Stomach (tissue), 9 donors: Measurements from ENCODE around the gene URGCP. TPM values are rescaled to one million over a fixed set of nuclear protein-coding genes. Genes with fewer than 3 reads are reported as not detected.
A peak's percentile ranks its signal among the peaks of the same experiment; 100 is the strongest.

ENCODE experiments used
- DNase-seq, 2 donors: peaks; one replicate each; pipeline versions ENCODE4 v3.0.0 to v3.0.0-alpha.2; 2013 to 2019
- H3K27ac ChIP-seq, 5 donors: fragments of 200-600 bp in 4 of 5; sonication (generic) in 4 of 5; one replicate each; pipeline ENCODE4 v1.5.1; 2013 to 2019; ENCODE audit warnings: mild to moderate bottlenecking in 1 of 5, moderate library complexity in 1 of 5
- H3K27me3 ChIP-seq, 3 donors: fragments of 200-600 bp; sonication (generic); one replicate each; pipeline ENCODE4 v1.5.1; 2017 to 2019; ENCODE audit warnings: mixed run types in 1 of 3
- H3K36me3 ChIP-seq, 4 donors: fragments of 200-600 bp; sonication (generic); 1 replicate in 3 of 4; 2 replicates in 1 of 4; pipeline ENCODE4 v1.5.1; 2016 to 2019
- H3K4me1 ChIP-seq, 4 donors: fragments of 200-600 bp; sonication (generic); one replicate each; pipeline ENCODE4 v1.5.1; 2016 to 2019
- H3K4me3 ChIP-seq, 4 donors: fragments of 200-600 bp; sonication (generic) in 3 of 4; one replicate each; pipeline ENCODE4 v1.5.1; 2016 to 2019; ENCODE audit warnings: mild to moderate bottlenecking in 1 of 4
- H3K9me3 ChIP-seq, 4 donors: fragments of 200-600 bp; sonication (generic); one replicate each; pipeline ENCODE4 v1.5.1; 2016 to 2019
- CTCF ChIP-seq, 7 experiments: fragments of 450-650 bp in 4 of 7; fragments of 200-600 bp in 3 of 7; sonication (generic) in 3 of 7; IDR thresholded peaks; one replicate each; pipeline ENCODE4 v1.5.1; 2016 to 2019; ENCODE audit warnings: antibody characterized with exemption in 7 of 7, control low read depth in 2 of 7, mild to moderate bottlenecking in 1 of 7
- EP300 ChIP-seq: sonication (generic); formaldehyde crosslinking; IDR thresholded peaks from one replicate; pipeline ENCODE4 v1.6.1; 2017; ENCODE audit warnings: antibody characterized with exemption
- POLR2A ChIP-seq, 4 donors: fragments of 450-650 bp; IDR thresholded peaks; one replicate each; pipeline ENCODE4 v1.6.1; 2016; ENCODE audit warnings: antibody characterized with exemption in 4 of 4, control low read depth in 2 of 4, mild to moderate bottlenecking in 1 of 4, moderate library complexity in 1 of 4
- POLR2AphosphoS5 ChIP-seq, 3 donors: sonication (generic); formaldehyde crosslinking; IDR thresholded peaks; one replicate each; pipeline ENCODE4 v1.6.1; 2016; ENCODE audit warnings: antibody characterized with exemption in 3 of 3
- WGBS, 5 donors: extraction: QIAGEN DNeasy Blood & Tissue Kit in 3 of 5; methylation state at CpG; one replicate each; pipeline versions ENCODE4 v1.1.5 to v1.1.7; 2013 to 2018; 5-methylcytosine and 5-hydroxymethylcytosine counted together
- intact Hi-C: fragments of 100-400 bp; cut with DNase I; formaldehyde crosslinking; loops from one replicate; pipeline ENCODE4 v1.15.1; 2023; ENCODE audit warnings: low total_unique reads
- polyA plus RNA-seq, 3 donors: library from polyadenylated mRNA; stranded (reverse); fragments of 200-250 nt; gene quantifications; one replicate each; pipeline ENCODE4 v1.2.3, GENCODE V29; 2013
- total RNA-seq, 5 donors: library from RNA; depleted of rRNA; stranded (reverse); fragments of >200 nt; gene quantifications; one replicate each; pipeline versions ENCODE4 v1.1.0 to v1.2.3, GENCODE V29; 2014 to 2016
- donor health status: healthy with polysubstance abuse.
- donor health status: Bipolar disorder and iron deficiency.
- donor health status: healthy.

URGCP gene
- total and polyA plus RNA-seq, 8 donors: 10.8 to 47.3 (median 24.2) TPM

GRCh38 chr7:43915907-43916306, 9.5 kb upstream of the URGCP start:
- no peaks in the 10 kb centered on the region for H3K9me3 ChIP-seq
- TF ChIP-seq POLR2A (IDR thresholded peaks at IDR 0.05): no peak
- TF ChIP-seq EP300: no peak
- TF ChIP-seq CTCF (IDR thresholded peaks at IDR 0.05): no peak
- no peak for TF ChIP-seq POLR2AphosphoS5 (IDR thresholded peaks at IDR 0.05)
- no peaks in the 10 kb centered on the region for H3K27me3 ChIP-seq
- H3K36me3 ChIP-seq: peaks cover 0 to 7% (median 2%) of the 10 kb centered on the region in 4 donors
- no peak for DNase-seq
- H3K4me1 ChIP-seq: peaks cover 0 to 1% (median 0%) of the 10 kb centered on the region in 4 donors
- intact Hi-C loops: no loop called here
- no peak overlapping the region for H3K4me3 ChIP-seq
- H3K27ac ChIP-seq: no peak overlapping the region
- 92 to 98% (median 97%) methylated on average over 5 of the region's 5 CpGs for WGBS, 5 donors

GRCh38 chr7:43914795-43915194, 8.4 kb upstream of the URGCP start:
- no peak for TF ChIP-seq POLR2A (IDR thresholded peaks at IDR 0.05)
- TF ChIP-seq EP300: no peak
- no peak for TF ChIP-seq POLR2AphosphoS5 (IDR thresholded peaks at IDR 0.05)
- TF ChIP-seq CTCF (IDR thresholded peaks at IDR 0.05): no peak
- intact Hi-C loops: no loop called here
- DNase-seq: no peak
- H3K4me1 ChIP-seq: no peaks in the 10 kb centered on the region
- H3K27ac ChIP-seq: no peak overlapping the region
- peaks cover 0 to 7% (median 2%) of the 10 kb centered on the region in 4 donors for H3K36me3 ChIP-seq
- H3K4me3 ChIP-seq: no peak overlapping the region
- no peaks in the 10 kb centered on the region for H3K27me3 ChIP-seq
- 90 to 94% (median 92%) methylated on average over 5 of the region's 5 CpGs for WGBS, 5 donors
- H3K9me3 ChIP-seq: no peaks in the 10 kb centered on the region

- H3K4me3 ChIP-seq: peak overlapping the region; percentile 66 to 71 (median 70)
- no peak for TF ChIP-seq CTCF (IDR thresholded peaks at IDR 0.05)
- TF ChIP-seq POLR2A (IDR thresholded peaks at IDR 0.05): no peak
- no peak for TF ChIP-seq POLR2AphosphoS5 (IDR thresholded peaks at IDR 0.05)
- TF ChIP-seq EP300: no peak
- H3K27me3 ChIP-seq: no peaks in the 10 kb centered on the region
- intact Hi-C loops: no loop called here
- peak overlapping the region; percentile 83 to 94 (median 93) for H3K27ac ChIP-seq
- peak; percentile 28 to 71 for DNase-seq
- H3K9me3 ChIP-seq: no peaks in the 10 kb centered on the region
- peaks cover 23 to 52% (median 37%) of the 10 kb centered on the region in 4 donors for H3K4me1 ChIP-seq
- 0 to 2% (median 1%) methylated on average over 23 to 43 of the region's 43 CpGs for WGBS, 5 donors
- no peaks in the 10 kb centered on the region for H3K36me3 ChIP-seq
Measured at GRCh38 chr7:43905956-43906330, 453 bp downstream of the URGCP start.

- peak overlapping the region; percentile 66 to 71 (median 70) for H3K4me3 ChIP-seq
- no peaks in the 10 kb centered on the region for H3K9me3 ChIP-seq
- H3K36me3 ChIP-seq: no peaks in the 10 kb centered on the region
- peak in 1 of 3 donors; percentile 27 for TF ChIP-seq POLR2AphosphoS5 (IDR thresholded peaks at IDR 0.05)
- no peak for TF ChIP-seq POLR2A (IDR thresholded peaks at IDR 0.05)
- H3K4me1 ChIP-seq: peaks cover 23 to 52% (median 39%) of the 10 kb centered on the region in 4 donors
- H3K27ac ChIP-seq: peak overlapping the region; percentile 21 to 94 (median 86)
- peak; percentile 34 to 77 for DNase-seq
- no peaks in the 10 kb centered on the region for H3K27me3 ChIP-seq
- WGBS, 5 donors: 30 to 37% (median 34%) methylated on average over 8 of the region's 8 CpGs
- intact Hi-C loops: no loop called here
Measured at GRCh38 chr7:43905209-43905946, 1.0 kb downstream of the URGCP start.
